GM23338 (cell line): ENCODE measurements around the gene FHOD1. TPM values are rescaled to one million over a fixed set of nuclear protein-coding genes. Genes with fewer than 3 reads are reported as not detected.
A peak's percentile ranks its signal among the peaks of the same experiment; 100 is the strongest.

ENCODE experiments used
- ATAC-seq: fragments of 200-7000 bp; cut with Tn5 transposase; 3 replicates; pipeline ENCODE4 v1.9.1; 2020
- DNase-seq: peaks from one replicate; pipeline ENCODE4 v3.0.0-alpha.2; 2015; ENCODE audit warnings: low spot score
- H2AFZ ChIP-seq: fragments of 200-600 bp; sonication (generic); 2 replicates; pipeline ENCODE4 v1.8.0; 2016; ENCODE audit warnings: antibody characterized with exemption, mild to moderate bottlenecking, moderate library complexity
- H3F3A ChIP-seq: fragments of 200-600 bp; sonication (generic); replicated peaks from 2 replicates; pipeline ENCODE4 v1.8.0; 2017; ENCODE audit warnings: antibody characterized with exemption, mixed run types, low read depth
- H3K27ac ChIP-seq: fragments of 200-600 bp; sonication (generic); 2 replicates; pipeline ENCODE4 v1.6.1; 2016; ENCODE audit warnings: low read depth
- H3K27me3 ChIP-seq: fragments of 200-600 bp; sonication (generic); 2 replicates; pipeline ENCODE4 v1.8.0; 2016; ENCODE audit warnings: mild to moderate bottlenecking, mixed run types, moderate library complexity; ENCODE audit not compliant: insufficient read depth
- H3K36me3 ChIP-seq: fragments of 200-600 bp; sonication (generic); 2 replicates; pipeline ENCODE4 v1.8.0; 2016; ENCODE audit warnings: mild to moderate bottlenecking; ENCODE audit not compliant: insufficient read depth
- H3K4me1 ChIP-seq: fragments of 200-600 bp; sonication (generic); 2 replicates; pipeline ENCODE4 v1.8.0; 2016; ENCODE audit warnings: mild to moderate bottlenecking, moderate library complexity; ENCODE audit not compliant: insufficient read depth
- H3K4me2 ChIP-seq: fragments of 200-600 bp; sonication (generic); 2 replicates; pipeline ENCODE4 v1.7.1; 2017; ENCODE audit warnings: mixed run types
- H3K4me3 ChIP-seq: fragments of 200-600 bp; sonication (generic); 2 replicates; pipeline ENCODE4 v1.6.1; 2016; ENCODE audit warnings: mixed run types
- H3K79me2 ChIP-seq: fragments of 200-600 bp; sonication (generic); replicated peaks from 2 replicates; pipeline ENCODE4 v1.8.0; 2017; ENCODE audit warnings: mild to moderate bottlenecking; ENCODE audit not compliant: insufficient read depth
- H3K9me2 ChIP-seq: fragments of 200-600 bp; sonication (generic); 2 replicates; pipeline ENCODE4 v1.8.0; 2017; ENCODE audit not compliant: insufficient read depth
- H4K20me1 ChIP-seq: fragments of 200-600 bp; sonication (generic); replicated peaks from 2 replicates; pipeline ENCODE4 v1.8.0; 2017; ENCODE audit warnings: mild to moderate bottlenecking; ENCODE audit not compliant: insufficient read depth
- H3K27ac Mint-ChIP-seq: 2 replicates; pipeline ENCODE4 v1.8.0; 2020; ENCODE audit warnings: inconsistent platforms, mild to moderate bottlenecking, moderate library complexity, mixed read lengths
- H3K27me3 Mint-ChIP-seq: 3 replicates; pipeline ENCODE4 v1.8.0; 2022; ENCODE audit warnings: low read depth, mild to moderate bottlenecking, moderate library complexity, mixed read lengths, inconsistent platforms; ENCODE audit not compliant: insufficient read depth, poor library complexity
- H3K36me3 Mint-ChIP-seq: 3 replicates; pipeline ENCODE4 v1.8.0; 2021; ENCODE audit warnings: low read depth, mild to moderate bottlenecking, inconsistent platforms, moderate library complexity, mixed read lengths
- H3K4me1 Mint-ChIP-seq: 3 replicates; pipeline ENCODE4 v1.8.0; 2020; ENCODE audit warnings: mild to moderate bottlenecking, inconsistent platforms, mixed read lengths
- H3K4me3 Mint-ChIP-seq: 3 replicates; pipeline ENCODE4 v1.8.0; 2021; ENCODE audit warnings: moderate library complexity, mild to moderate bottlenecking, inconsistent platforms, mixed read lengths
- H3K9me3 Mint-ChIP-seq: 3 replicates; pipeline ENCODE4 v1.8.0; 2020; ENCODE audit warnings: moderate library complexity, mild to moderate bottlenecking, inconsistent platforms, mixed read lengths
- CREB1 ChIP-seq: fragments of 250-450 bp; sonication (Bioruptor Pico); IDR thresholded peaks from 2 replicates; pipeline ENCODE4 v1.5.0; 2020; ENCODE audit warnings: low read depth, mild to moderate bottlenecking, moderate library complexity
- EZH2phosphoT487 ChIP-seq: fragments of 200-600 bp; sonication (generic); IDR thresholded peaks from one replicate; pipeline ENCODE4 v1.8.1; 2018; ENCODE audit warnings: antibody characterized with exemption; ENCODE audit not compliant: unreplicated experiment
- JUNB ChIP-seq: IDR thresholded peaks from one replicate; pipeline ENCODE4 v1.6.1; 2016; ENCODE audit warnings: antibody characterized with exemption; ENCODE audit not compliant: unreplicated experiment
- NANOG ChIP-seq: IDR thresholded peaks from 2 replicates; pipeline ENCODE4 v1.6.1; 2016; ENCODE audit warnings: antibody characterized with exemption, borderline replicate concordance
- POLR2AphosphoS5 ChIP-seq: IDR thresholded peaks from 2 replicates; pipeline ENCODE4 v1.6.1; 2016; ENCODE audit warnings: antibody characterized with exemption, low read depth
- REST ChIP-seq: IDR thresholded peaks from one replicate; pipeline ENCODE4 v1.6.1; 2018; ENCODE audit warnings: antibody characterized with exemption; ENCODE audit not compliant: unreplicated experiment
- ZNF114 ChIP-seq: fragments of 250-450 bp; sonication (Bioruptor Pico); IDR thresholded peaks from 2 replicates; pipeline ENCODE4 v1.5.0; 2020; ENCODE audit warnings: mild to moderate bottlenecking, moderate library complexity
- ZNF331 ChIP-seq: fragments of 250-450 bp; sonication (Bioruptor Pico); IDR thresholded peaks from 2 replicates; pipeline ENCODE4 v1.5.0; 2020; ENCODE audit warnings: low read depth, mild to moderate bottlenecking, moderate library complexity
- polyA plus RNA-seq: library from polyadenylated mRNA; unstranded; fragments of >200 nt; fragmentation: Nextera tagmentation; extraction: Ambion mirVana; gene quantifications from 2 replicates; pipeline ENCODE4 v1.2.1, GENCODE V29; 2016
- total RNA-seq: library from RNA; depleted of rRNA; stranded (reverse); fragments of >200 nt; shearing (Covaris generic); gene quantifications from 2 replicates; pipeline ENCODE4 v1.2.3, GENCODE V29; 2014

The FHOD1 gene
- total and polyA plus RNA-seq, 2 experiments from 2014 or later = 26.2 to 52.7 TPM

GRCh38 chr16:67183627-67184452, 63.4 kb downstream of the FHOD1 start, which contains the start of gene MATCAP1 (continued):
- TF ChIP-seq JUNB (no peak), NANOG (no peak), POLR2AphosphoS5 (peak; percentile 76), REST (no peak)

- Histone ChIP-seq H3K36me3 (no peaks in the 10 kb centered on the region), H3F3A (peaks cover 3% of the 10 kb centered on the region; the same call in 1 of the 2 replicates), H3K9me2 (no peaks in the 10 kb centered on the region), H3K27me3 (peaks cover 28% of the 10 kb centered on the region), H3K4me3 (peak overlapping the region; percentile 63), H3K4me1 (peaks cover 18% of the 10 kb centered on the region), H3K4me2 (peak overlapping the region; percentile 82), H2AFZ (peak overlapping the region; percentile 15), H3K79me2 (peaks cover 10% of the 10 kb centered on the region), H3K27ac (no peak overlapping the region), H4K20me1 (no peaks in the 10 kb centered on the region)
- H3K9me3 Mint-ChIP-seq = no peaks in the 10 kb centered on the region; the same call in 2 of the 3 replicates
- peaks cover 38% of the 10 kb centered on the region for H3K27me3 Mint-ChIP-seq
- no peak for DNase-seq
- peaks cover 19% of the 10 kb centered on the region for H3K4me1 Mint-ChIP-seq
- H3K4me3 Mint-ChIP-seq = no peak overlapping the region
- no peak overlapping the region for H3K27ac Mint-ChIP-seq
- TF ChIP-seq ZNF331 (CRISPR knock-in tag) = no peak
- no peak for TF ChIP-seq EZH2phosphoT487
- no peaks in the 10 kb centered on the region; the same call in 2 of the 3 replicates for H3K36me3 Mint-ChIP-seq
- ATAC-seq = no peak
Measured at GRCh38 chr16:67183284-67183626, 64.0 kb downstream of the FHOD1 start.

GRCh38 chr16:67182288-67182687, 65.0 kb downstream of the FHOD1 start:
- no peak overlapping the region for H3K27ac Mint-ChIP-seq
- H3K4me1 Mint-ChIP-seq = peaks cover 24% of the 10 kb centered on the region
- Histone ChIP-seq H3K9me2 (no peaks in the 10 kb centered on the region), H3K27ac (no peak overlapping the region), H3K4me2 (no peak overlapping the region), H3F3A (peaks cover 3% of the 10 kb centered on the region; the same call in 1 of the 2 replicates), H4K20me1 (no peaks in the 10 kb centered on the region; the same call in 1 of the 2 replicates), H3K27me3 (peaks cover 34% of the 10 kb centered on the region), H3K79me2 (peaks cover 10% of the 10 kb centered on the region), H2AFZ (no peak overlapping the region), H3K36me3 (no peaks in the 10 kb centered on the region), H3K4me3 (no peak overlapping the region), H3K4me1 (peaks cover 24% of the 10 kb centered on the region)
- H3K4me3 Mint-ChIP-seq = no peak overlapping the region
- peaks cover 43% of the 10 kb centered on the region for H3K27me3 Mint-ChIP-seq
- ATAC-seq (no peak), DNase-seq (no peak)
- no peaks in the 10 kb centered on the region; the same call in 1 of the 3 replicates for H3K9me3 Mint-ChIP-seq
- H3K36me3 Mint-ChIP-seq = no peaks in the 10 kb centered on the region; the same call in 2 of the 3 replicates
- TF ChIP-seq ZNF114 (CRISPR knock-in tag) = no peak
- TF ChIP-seq CREB1 (CRISPR knock-in tag) = no peak
- no peak for TF ChIP-seq ZNF331 (CRISPR knock-in tag)
- TF ChIP-seq POLR2AphosphoS5 = no peak
- no peak for TF ChIP-seq REST
